GM18498 (cell line): ENCODE measurements around the gene NEDD9.

Experiments used
- ATAC-seq: cut with Tn5 transposase; IDR thresholded peaks from one replicate; pipeline ENCODE4 v1.9.1; 2021; ENCODE audit warnings: mild to moderate bottlenecking, moderate library complexity; ENCODE audit not compliant: unreplicated experiment

Gene NEDD9

DNA sequence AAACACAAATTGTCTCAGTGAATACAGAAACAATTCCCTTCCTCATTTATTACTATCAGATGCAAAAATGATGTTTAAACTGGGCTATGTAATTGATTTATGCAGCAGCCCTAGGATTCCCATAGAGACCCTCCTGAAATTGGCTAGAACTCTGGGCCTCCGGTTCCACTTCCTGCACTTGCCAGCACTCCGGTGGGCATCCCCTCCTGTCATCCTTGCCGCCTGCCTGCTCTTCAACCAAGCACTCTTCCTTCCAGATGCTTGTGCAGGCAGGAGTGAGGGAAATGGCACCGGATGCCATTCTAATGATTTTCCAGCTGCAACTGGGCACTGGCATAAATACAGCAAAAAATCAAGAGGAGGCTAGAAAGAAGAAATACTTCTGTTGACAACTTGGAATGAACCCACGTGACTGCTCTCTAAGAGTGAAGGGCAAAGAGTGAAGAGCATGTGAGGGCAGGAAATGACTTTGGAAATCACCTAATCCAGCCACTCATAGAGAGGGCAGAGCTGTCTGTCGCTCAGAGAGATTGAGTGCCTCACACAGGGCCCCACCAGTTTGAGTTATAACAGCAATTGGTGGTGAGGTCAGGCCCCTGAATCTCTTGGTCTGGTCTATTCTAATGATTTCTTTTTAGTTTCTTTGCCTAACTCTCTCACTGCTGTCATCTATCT is 3.7 kb upstream of the NEDD9 start:
- ATAC-seq = no peak

DNA sequence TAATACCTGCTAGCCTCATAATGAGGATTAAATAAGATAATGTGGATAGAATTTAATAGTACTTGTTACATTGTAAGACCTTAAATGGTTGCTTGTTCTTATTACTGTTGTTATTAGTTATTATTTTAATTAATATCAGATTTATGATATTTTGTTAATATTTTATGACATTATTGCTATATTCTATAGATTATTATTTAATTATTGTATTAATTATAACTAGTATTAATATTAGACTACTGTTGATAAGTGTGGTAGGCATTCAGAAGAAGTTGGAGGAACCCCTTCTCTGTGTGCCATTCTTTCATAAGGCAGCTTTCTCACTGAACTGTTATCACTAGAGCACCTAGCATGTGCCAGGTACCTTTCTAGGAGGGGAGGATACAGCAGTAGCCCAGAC is 2.6 kb upstream of the NEDD9 start:
- ATAC-seq = no peak

DNA sequence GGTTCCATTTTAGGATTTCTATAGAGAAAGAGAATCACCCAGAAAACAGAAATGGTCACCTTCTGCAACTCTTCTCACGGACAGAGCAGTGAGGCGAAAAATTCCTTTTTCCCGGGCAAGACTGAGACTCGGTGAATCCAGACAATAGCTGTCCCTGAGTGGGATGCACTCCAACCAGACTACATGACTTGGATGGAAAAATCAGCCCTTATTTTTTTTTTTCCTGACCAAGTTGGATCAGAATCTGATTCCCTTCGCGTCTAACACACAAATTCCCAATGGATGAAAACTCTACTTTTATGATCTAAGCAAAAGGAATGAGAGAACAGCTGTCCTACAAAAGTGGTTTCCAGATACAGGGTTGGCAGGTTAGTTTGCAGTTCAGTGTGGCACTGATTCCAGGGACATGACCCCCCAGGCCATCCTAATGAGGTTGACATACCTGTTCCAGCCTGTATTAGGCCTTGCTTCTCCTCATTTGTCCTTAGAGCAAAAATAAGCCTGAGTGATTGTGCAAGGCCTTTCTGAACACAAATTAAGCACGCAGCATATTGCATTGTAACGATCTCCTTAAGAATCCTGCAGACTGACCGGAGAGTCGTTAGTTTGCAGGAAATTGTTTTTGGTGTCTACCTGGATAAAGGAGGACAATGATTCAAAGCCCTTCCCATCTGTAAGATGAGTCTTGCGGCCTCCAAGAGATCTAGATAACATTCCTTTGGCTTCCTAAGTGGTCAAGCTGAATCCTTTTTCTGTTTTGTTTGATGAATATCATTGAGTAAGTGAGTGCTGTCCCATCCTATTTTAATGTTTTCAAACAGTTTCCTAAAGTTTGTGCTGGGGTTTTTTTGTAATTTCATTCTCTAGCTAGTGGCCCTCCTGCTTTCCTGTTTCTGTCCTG is 1.5 kb upstream of the NEDD9 start:
- ATAC-seq = no peak

DNA sequence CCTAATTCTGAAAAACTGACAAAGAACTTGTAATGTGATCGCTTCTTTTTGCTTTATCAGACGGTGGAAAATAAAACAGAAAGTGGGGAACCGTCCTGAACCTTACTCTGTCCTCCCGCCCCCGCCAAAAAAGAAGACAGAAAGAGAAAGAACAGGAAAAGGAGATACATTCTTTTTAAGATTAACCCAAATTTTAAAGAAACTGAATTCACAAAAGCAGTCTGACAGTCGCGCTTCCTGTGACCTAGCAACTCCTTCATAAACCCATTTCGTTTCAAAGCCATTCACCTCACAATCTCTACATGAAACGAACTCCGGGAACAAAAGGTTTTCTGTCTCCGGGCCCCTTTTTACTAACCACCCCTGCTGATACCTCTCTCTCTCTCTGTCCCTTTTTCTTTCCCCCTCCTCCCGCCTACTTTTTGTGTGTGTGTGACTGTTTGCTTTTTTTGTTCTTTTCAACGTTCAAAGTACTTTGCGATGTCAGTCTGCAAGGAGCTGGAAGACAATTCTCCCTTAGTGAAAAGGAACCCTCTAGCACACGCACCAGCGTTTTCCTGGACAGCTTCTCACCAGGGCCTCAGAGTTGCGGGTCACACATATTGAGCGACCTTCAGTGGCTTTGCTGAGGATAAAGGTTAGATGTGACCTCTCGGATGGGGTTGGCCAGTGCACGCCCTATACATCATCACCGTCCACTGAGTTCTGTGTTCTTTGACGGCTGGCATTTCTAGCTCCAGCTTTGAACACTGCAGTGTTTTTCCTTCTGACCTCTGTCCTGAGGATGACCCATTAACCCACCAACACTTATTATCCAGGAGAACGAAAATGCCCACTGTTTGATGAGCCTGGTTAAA is 530 bp upstream of the NEDD9 start:
- ATAC-seq = no peak

DNA sequence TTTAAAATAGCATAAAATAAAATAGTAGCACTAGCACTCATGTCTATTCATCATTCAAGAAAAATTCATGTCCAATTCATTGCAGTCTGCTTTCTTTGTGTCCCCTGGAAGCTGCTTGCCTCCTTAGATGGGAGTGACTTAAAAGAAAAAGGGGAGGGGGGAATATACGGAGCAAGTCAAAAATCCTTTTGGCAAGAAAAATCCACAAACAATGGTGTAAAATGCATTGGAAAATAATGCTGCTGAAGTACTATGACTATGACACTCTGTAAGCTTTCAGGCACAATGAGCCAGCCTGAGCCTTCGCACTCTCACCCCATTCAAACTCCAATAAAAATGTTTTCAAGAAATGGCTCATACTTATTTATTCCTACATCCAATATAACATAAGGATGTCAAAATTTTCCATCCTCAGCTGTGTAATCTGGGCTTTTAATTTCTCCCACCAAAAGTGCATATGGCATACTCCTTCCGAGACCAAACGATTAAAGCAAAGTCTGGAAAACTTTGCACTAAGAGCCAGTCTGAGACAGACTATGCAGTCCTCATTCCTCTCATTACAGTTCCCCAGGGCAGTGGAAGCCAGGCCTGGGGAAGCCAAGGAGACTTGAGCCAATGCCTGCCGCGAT is 790 bp downstream of the NEDD9 start:
- no peak for ATAC-seq

DNA sequence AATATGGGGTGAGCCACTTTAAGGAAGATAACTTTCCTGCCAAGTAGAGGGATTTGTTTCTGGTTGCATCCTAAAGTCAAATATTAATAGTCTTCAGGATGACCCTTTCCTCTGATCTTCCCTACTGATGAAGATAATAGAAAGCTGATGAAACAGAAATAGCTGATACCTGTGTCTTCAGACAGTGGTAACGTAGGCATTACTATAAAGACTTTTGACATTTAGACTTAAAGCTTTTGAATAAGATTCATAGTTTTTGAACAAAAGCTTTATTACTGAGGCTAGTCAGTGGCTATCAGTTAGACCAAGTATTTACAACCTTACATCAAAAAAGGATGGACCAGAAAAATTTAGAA is 1.4 kb downstream of the NEDD9 start:
- no peak for ATAC-seq

DNA sequence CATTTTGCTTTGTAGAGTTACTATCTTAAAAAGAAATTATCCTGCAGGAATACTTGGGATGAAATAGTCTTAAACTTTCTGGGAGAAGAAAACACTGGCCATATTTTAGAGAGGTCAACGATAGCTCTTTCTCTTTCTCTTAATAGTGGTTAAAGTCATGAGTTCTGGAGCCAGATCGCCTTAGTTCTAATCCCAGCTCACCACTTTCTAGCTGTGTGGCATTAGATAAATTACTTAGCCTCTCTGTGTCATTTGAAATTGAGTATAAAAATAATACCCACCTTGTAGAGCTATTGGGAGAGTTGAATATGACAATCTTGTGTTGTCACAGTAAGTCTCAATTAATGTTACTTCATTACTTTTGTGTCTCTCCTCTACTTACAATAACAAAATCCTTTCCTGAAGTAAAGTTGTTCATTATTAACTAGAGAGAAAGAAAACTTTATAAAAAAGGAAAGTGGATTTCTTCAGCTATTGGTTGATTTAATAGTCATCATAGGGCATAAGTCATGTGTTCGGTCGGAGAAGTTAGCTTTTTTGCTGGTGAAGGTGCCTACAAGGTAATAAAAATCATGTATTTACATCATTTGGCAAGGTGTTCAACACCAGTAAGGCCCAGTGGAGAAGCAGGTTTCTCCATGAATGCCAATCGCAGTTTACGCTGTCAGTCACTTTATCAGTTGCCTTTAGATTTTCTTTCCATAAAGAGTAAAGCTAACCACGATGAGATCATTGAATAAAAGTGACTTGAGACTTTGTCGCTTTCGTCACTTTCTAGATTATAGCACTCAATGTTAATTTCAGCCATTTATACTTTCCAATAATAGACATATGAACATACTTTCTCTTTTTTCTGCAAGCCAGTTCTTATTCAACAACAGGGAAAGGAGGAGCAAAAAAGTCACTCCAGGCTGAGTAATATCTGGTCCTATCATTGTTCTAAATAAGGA is 2.0 kb downstream of the NEDD9 start:
- ATAC-seq = no peak

DNA sequence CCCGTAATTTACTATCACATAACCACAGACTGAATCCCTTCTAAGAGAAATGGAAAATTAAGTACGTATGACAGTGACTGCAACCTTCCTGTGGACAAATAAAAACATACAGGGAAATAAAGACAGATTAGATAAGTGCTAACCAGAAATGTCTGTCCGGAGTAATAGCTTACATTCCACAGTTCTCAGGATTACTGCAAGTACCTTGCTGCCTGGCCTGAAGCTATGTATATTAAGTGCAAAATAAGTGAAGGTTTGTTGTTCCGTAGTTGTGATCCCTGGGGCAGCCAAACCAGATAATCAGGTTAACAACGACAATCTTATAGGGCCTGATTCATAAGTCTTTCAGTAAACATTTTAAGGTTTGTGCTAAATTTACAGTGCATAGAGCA is 2.8 kb downstream of the NEDD9 start:
- ATAC-seq = no peak

DNA sequence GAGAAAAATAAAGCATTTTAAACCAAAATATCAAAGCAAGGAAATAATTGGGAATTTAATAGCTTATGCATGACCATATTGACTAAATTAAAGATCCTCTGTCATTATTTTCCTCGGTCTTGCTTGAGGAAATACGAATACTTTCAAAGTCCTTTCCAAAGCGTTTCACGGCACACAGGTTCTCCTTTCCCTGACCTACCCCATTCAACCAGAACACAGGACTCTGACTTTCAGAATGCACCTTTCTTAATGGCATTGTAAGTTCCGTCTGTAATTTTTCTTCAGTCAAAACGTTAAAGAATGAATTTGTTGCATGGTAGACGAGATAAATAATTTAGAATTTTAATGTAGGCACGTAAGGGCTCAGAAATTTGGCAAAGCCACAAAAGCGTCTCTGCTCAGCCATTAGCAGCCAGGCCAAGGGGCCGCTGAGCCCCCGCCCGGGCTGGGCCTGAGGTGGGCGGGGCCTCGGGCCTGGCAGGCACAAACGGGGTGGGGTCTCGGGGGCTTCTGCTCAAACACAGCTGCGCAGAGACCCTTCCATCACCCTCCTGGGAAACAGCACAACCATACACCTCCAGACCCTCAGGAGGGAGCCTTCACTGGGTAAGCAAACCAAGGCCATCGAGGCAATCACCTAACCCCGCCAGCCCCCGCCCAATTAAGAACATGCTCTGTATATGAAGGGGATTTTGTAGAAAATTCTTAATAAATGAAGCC is 3.4 kb downstream of the NEDD9 start:
- no peak for ATAC-seq

DNA sequence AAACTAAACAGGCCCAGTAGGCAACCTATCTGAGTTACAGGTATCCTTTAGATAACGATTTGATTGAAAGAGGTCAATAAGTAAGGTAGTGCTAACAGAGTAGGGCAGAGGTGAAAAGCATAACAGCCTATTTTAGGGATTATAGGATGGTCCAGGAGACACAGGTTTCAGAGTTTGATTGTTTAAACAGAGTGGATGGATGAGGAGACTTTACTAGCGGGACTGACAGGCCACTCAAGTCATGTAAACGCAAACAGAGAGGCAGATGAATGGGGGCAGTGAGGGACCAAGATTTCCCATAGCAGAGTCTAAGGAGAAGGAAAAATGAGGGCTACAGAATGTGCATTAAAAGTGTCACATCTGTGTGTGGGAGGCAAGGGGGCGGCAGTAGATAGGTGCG is 4.8 kb downstream of the NEDD9 start:
- ATAC-seq = no peak

DNA sequence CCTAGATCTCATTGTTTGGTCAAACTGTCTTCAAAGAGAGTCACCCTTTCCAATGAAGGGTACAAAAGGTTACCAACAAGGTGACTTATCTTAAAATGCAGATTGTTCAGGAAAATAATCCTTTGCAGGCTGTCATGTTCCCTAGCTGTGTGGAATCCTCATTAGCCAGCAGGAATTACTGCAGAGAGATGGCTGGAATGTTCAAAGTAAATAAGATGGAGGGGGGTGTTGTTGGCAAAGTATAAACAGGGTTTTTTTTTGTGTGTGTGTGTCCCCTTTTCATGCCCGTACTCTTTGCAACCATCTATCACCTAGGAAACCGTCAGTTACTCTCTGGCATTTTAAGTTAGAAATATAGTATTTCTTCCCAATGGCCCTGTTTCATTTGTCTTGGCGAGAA is 6.5 kb downstream of the NEDD9 start:
- no peak for ATAC-seq

DNA sequence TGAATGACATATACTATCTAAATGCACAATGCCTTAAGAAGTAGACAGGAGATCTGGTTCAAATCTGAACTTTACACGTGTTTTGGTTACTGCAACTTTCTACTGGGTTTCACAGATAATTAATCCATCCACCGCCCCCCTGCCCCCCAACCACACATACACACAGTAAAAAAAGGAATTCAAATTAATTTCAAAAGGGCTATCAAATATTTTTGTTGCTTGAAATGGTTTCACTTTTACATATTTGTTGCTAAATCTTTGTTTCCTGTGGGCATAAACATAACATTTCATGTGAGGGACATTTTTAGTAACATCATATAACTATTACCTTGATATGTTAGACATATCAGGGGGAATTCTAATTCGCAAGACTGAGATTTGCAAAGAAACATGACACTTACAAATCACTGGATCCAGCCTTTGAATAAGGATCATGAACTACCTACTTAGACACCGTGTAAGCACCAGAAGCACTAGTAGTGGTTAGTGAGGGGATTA is 7.5 kb downstream of the NEDD9 start:
- no peak for ATAC-seq

DNA sequence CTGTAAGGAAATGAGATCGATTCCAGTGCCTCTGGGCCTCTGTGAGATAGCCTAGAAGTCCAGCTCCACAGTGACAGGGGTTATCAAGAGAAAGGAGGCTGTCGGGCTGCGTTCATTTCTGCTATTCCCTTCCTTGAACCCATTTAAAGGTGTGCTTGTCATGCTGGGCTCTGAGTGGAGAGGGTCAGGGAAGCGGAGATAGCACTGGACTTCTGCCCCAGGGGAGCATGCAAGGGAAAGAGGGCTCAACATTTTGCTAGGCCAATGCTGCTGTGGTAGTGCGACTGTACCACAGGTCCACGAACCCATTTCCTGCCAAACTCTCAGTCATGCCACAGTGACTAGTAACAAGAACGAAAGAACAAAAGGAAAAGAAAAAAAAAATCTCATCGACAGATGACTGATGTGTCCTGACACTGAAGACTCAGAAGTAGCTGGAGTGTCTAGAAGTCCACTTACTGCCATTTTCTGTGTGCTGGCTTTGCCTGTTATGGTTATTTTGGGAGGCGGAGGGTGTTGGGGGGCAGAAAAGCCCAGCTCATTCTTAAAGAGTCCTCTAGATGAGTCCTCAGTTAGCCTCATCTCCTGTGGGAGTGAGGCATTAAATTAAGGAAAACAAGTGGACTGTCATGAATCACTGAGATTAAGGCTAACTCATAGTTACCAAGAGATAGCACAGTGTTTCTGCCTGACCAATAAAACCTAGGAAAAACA is 8.1 kb downstream of the NEDD9 start:
- peak; percentile 64 for ATAC-seq

DNA sequence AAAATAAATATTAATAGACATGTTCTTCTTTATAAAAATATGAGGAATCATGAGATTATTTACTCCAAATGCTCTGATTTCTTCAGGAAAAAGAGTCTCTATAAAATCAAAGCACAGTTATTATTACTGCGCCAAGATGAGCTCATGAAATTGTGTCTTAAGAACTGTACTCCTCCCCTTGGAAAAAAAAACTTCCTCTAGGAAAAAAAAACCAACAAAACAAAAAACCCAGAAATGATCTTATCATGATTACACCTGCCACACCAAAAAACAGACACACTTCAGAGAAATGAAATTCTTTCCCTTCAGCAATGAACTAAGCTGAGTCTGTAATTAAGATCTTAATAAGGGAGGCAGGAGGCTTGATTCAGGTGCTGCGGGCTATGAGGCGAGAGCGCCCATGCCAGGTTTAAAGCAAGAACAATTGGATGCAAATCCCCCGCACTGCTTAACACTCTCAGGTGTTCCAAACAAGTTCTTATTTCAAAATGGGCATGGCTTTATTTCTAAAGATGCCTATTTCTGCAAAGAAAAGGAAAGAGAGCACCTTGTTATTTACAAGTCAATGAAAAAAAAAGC is 9.1 kb downstream of the NEDD9 start:
- no peak for ATAC-seq

DNA sequence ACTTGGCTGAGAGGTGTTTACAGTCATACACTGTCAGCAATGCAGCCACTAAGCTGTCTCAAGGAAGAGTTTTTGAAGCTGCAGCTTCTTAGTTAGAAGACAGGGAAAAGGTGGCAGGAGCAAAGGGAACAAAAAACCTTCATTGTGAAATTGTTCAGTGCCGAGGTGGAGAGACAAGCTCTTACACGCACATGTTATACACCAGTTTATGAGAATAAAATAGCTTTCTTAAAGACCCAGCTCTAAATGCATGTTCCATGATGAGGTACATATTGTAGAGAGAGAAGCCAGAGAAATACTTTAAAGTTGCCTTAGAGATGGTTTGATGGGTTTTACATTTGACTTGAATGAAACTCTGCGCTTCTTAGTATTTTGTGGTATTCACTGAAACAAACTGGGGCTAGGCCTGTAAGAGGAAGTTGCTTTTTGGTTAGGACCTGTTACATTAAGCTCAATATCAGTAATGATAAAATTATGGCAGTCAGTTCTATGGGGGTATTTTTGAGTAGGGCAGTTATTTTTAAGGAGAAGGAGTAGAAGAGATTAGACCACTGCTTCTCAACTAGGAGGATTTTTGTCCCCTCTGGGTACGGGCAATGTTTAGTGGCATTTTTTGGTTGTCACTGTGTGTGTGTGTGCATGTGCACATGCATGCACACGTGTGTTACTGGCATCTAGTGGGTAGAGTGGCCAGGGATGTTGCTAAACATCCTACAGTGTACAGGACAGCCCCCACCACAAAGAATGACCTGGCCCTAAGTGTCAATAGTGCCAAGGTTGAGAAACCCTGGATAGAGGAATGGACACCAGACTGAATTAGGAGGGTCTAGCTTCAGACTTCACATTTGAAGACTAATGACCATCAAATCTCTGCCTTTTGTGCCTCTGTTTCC is 9.8 kb downstream of the NEDD9 start:
- ATAC-seq = no peak

DNA sequence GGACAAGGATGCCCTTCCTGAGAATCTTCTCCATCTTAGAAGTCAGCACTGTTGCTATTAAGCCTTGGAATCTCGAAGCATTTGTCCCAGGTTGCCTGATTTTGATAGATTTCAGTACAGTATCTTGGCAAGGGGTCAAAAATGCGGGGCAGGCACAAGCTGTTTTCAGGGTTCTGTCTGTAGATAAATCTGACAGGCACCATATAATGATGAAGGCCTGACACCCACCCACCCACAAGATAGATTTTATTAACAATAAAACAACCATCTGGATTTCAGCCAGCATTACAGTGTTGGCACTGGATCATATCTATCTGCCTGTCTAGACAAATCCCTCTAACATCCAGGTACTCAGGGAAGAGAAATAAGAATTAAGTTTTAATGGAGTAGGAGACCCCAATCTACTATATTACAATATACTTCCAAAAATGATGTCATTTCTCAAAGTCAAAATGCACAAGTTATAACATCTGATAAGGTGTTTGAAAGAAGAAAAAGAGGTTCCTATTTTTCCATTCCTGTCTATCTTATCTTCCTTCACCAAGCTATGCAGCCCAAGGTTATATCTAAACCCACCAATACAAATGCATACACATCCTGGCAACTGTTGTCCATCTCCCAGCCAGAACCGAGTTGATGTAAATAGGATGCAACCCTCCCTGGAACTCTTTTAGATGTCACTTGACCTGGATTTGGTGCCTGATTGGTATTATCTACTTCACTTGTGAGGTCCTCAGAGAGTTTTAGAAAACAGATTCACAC is 10.7 kb downstream of the NEDD9 start:
- no peak for ATAC-seq
